IPS-15b (cell line): ENCODE measurements around the gene USP20.
"Not testable (repeated sequence)": the region's sequence is repeated elsewhere in the genome, so short reads cannot be mapped to it uniquely, and the experiment has no call there.

Experiments
- H3K27me3 ChIP-seq: one replicate; pipeline ENCODE4 v1.6.1; 2013; ENCODE audit warnings: low read length; ENCODE audit not compliant: control insufficient read depth, insufficient read depth
- H3K36me3 ChIP-seq: one replicate; pipeline ENCODE4 v1.6.1; 2013; ENCODE audit warnings: low read length; ENCODE audit not compliant: control insufficient read depth, insufficient read depth
- H3K4me1 ChIP-seq: one replicate; pipeline ENCODE4 v1.6.1; 2013; ENCODE audit warnings: mild to moderate bottlenecking, low read length; ENCODE audit not compliant: control insufficient read depth, insufficient read depth
- H3K4me3 ChIP-seq: one replicate; pipeline ENCODE4 v1.5.1; 2013; ENCODE audit warnings: low read depth, low read length
- H3K9ac ChIP-seq: one replicate; pipeline ENCODE4 v1.6.1; 2013; ENCODE audit warnings: low read depth, mild to moderate bottlenecking, low read length
- H3K9me3 ChIP-seq: one replicate; pipeline ENCODE4 v1.6.1; 2013; ENCODE audit warnings: mild to moderate bottlenecking, low read length; ENCODE audit not compliant: control insufficient read depth, insufficient read depth

The USP20 gene

DNA sequence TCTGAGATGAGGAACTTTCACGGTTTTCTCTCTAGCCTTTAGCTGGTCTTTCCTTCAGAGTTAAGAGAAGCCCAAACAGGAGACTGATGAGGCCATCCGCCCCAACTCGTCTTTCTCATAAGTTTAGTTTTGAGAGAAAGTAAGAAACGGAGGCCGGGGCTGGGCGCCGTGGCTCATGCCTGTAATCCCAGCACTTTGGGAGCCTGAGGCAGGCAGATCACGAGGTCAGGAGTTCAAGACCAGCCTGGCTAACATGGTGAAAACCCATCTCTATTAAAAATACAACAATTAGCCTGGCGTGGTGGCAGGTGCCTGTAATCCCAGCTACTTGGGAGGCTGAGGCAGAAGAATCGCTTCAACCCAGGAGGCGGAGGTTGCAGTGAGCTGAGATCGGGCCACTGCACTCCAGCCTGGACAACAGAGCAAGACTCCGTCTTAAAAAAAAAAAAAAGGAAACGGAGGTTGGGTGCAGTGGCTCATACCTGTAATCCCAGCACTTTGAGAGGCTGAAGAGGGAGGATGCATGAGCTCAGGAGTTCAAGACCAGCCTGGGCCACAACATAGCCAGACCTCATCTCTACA, 55.6 kb downstream of the USP20 start:
- not testable (repeated sequence) for H3K4me1 ChIP-seq, H3K9me3 ChIP-seq, H3K9ac ChIP-seq, H3K36me3 ChIP-seq, H3K27me3 ChIP-seq
- H3K4me3 ChIP-seq: peak overlapping the region; percentile 58

DNA sequence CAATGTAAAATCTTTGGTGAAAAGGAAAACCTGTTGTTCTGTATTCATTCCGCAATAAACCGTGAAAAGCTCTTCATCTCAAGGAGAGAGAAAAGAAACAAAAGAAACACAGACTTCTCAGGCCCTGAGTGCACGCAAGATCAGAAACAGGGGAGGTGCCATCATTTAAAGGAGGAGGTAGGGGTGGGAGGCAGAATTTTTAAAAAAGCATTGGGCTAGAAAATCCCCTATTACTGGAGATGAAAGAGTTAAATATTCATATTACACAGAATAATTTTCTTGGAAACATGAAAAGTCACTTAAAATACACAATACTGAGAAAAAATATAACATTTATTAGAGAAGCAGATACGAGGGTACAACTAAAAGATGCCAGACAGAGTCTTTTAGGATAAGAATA, 56.3 kb downstream of the USP20 start:
- Histone ChIP-seq H3K4me1 (peaks cover 4% of the 10 kb centered on the region), H3K9ac (no peak overlapping the region), H3K4me3 (no peak overlapping the region), H3K27me3 (no peaks in the 10 kb centered on the region), H3K36me3 (no peaks in the 10 kb centered on the region), H3K9me3 (no peaks in the 10 kb centered on the region)

GRCh38 chr9:129894120-129894823, 59.0 kb downstream of the USP20 start:
- no peak overlapping the region for H3K4me3 ChIP-seq
- H3K27me3 ChIP-seq: no peaks in the 10 kb centered on the region
- H3K36me3 ChIP-seq: no peaks in the 10 kb centered on the region
- no peak overlapping the region for H3K9ac ChIP-seq
- H3K9me3 ChIP-seq: no peaks in the 10 kb centered on the region
- peaks cover 4% of the 10 kb centered on the region for H3K4me1 ChIP-seq

DNA sequence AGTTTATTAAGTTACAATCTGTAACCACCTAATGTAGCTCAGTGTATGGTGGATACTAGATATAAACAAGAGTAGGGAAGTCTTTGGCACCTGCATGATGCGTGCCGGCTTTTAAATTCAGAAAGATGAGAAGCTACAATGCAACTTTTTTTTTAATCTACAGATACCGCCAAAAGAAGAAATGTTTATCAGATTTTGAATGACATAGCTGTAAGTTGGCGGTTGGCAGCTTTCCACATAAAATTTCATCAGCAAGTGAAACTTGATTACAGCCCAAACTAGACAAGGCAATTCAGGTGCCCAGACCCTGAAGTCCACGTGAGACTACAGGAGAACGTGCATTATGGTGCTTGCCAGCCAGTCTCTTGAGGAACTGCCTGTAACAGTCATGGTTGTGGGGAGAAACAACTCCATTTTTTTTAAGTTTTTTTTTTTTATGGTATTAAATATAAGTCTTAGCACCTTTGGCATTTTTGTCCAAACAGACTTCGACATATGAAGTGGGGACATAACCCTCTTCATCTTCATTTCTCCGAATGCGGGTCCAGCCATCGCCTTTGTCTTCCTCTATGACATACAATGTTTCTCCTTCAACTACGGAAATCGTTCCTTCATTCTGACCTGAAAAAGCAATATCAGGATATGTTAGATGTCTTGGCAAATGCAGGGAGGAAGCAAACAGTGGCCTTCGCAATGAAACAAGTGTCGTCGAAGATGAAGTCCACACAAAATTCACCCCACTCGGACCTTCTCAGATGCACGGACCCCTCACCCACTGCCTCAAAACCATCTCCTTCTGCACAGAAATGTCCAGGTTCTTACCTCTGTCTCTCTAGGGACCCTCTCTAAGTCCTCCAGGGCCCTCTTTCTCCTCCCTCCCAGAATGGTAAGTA, 60.4 kb downstream of the USP20 start:
- no peaks in the 10 kb centered on the region for H3K9me3 ChIP-seq
- H3K36me3 ChIP-seq: peaks cover 4% of the 10 kb centered on the region
- H3K27me3 ChIP-seq: no peaks in the 10 kb centered on the region
- H3K4me3 ChIP-seq: no peak overlapping the region
- no peak overlapping the region for H3K9ac ChIP-seq
- no peaks in the 10 kb centered on the region for H3K4me1 ChIP-seq

- peaks cover 4% of the 10 kb centered on the region for H3K36me3 ChIP-seq
- no peaks in the 10 kb centered on the region for H3K4me1 ChIP-seq
- H3K9ac ChIP-seq: no peak overlapping the region
- H3K9me3 ChIP-seq: no peaks in the 10 kb centered on the region
- H3K27me3 ChIP-seq: no peaks in the 10 kb centered on the region
- H3K4me3 ChIP-seq: no peak overlapping the region
These were observed 62.0 kb downstream of the USP20 start for GRCh38 chr9:129897263-129897662.

GRCh38 chr9:129898185-129898584, 62.9 kb downstream of the USP20 start:
- Histone ChIP-seq H3K4me1 (no peaks in the 10 kb centered on the region), H3K9me3 (no peaks in the 10 kb centered on the region), H3K27me3 (no peaks in the 10 kb centered on the region), H3K4me3 (no peak overlapping the region), H3K9ac (no peak overlapping the region), H3K36me3 (peaks cover 4% of the 10 kb centered on the region)

- Histone ChIP-seq H3K27me3 (no peaks in the 10 kb centered on the region), H3K4me3 (no peak overlapping the region), H3K9ac (no peak overlapping the region), H3K36me3 (peaks cover 4% of the 10 kb centered on the region), H3K4me1 (no peaks in the 10 kb centered on the region), H3K9me3 (no peaks in the 10 kb centered on the region)
These were observed 64.4 kb downstream of the USP20 start for GRCh38 chr9:129899620-129900019.

DNA sequence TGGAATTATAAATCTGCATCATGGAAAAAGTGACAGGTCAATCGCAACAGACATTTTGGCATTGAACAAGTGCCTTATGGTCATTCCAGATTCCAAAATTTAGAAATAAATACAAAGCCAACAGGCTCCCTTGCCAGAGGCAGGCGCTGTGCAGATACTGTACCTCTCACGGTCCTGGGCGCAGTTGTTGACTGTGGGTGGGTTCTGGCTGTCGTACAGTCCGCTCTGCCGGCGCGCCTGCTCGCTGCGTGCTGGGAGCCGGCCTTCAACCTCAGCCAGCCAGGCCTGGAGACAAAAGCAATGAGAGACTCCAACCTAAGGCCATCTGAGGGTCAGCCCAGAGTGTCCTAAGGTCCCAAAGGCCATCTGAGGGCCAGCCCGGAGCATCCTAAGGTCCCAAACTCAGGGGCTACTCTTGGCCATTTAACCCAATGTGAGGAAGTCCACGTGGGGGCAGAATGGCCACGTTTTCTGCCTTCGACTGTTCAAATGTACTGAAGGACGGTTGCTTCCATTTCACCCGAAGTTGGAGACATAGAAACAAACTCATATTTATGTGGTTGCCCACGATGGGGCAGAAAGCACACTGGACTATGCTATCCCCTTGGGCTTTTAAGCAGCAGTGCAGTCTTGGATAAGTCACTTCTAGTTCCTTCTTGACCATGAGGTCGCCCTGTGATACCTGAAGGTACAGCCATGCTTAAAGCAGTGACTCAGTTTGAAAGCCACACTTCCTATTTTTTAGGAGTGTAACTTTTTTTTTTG, 65.2 kb downstream of the USP20 start:
- Histone ChIP-seq H3K4me3 (no peak overlapping the region), H3K9ac (no peak overlapping the region), H3K27me3 (no peaks in the 10 kb centered on the region), H3K36me3 (peaks cover 4% of the 10 kb centered on the region), H3K9me3 (no peaks in the 10 kb centered on the region), H3K4me1 (no peaks in the 10 kb centered on the region)

GRCh38 chr9:129901993-129902739, 66.9 kb downstream of the USP20 start:
- no peaks in the 10 kb centered on the region for H3K27me3 ChIP-seq
- H3K9me3 ChIP-seq: no peaks in the 10 kb centered on the region
- H3K4me1 ChIP-seq: no peaks in the 10 kb centered on the region
- peaks cover 4% of the 10 kb centered on the region for H3K36me3 ChIP-seq
- no peak overlapping the region for H3K4me3 ChIP-seq
- H3K9ac ChIP-seq: no peak overlapping the region

DNA sequence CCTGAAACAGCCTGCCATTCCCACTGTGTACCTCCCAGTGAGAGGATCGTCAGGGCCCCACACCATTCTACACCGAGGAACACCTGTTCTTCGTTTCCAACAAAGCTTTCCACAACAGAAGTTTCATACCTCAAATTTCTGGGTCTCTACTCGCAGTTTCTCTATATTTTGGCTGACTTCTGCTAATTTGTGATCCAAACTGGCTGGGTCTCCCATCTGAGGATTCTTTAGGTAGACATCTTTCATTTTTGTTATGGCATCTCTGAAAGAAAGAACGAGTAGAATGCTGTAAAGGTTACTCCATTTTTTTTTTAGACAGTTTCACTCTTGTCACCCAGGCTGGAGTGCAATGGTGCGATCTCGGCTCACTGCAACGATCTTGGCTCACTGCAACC, 67.5 kb downstream of the USP20 start:
- Histone ChIP-seq H3K27me3 (no peaks in the 10 kb centered on the region), H3K9me3 (no peaks in the 10 kb centered on the region), H3K4me3 (no peak overlapping the region), H3K4me1 (no peaks in the 10 kb centered on the region), H3K9ac (no peak overlapping the region), H3K36me3 (peaks cover 4% of the 10 kb centered on the region)

DNA sequence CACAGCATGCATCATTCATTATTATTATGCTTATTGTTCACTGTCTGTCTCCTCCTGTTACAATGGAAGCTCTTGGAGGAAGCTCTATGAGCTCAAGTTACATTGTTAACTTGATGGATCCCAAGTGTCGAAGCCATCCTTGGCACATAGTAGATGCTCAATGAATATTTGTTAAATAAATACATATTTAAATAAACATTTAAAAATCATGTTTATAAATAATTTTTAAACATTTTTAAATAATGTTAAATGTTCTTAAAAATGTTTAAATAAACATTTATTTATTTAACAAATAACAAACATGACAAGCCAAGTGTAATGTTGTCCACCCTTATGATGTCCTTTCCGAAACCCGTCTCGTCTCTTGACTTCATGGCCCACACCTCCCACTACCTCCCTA, 69.5 kb downstream of the USP20 start:
- Histone ChIP-seq H3K9me3 (no peaks in the 10 kb centered on the region), H3K27me3 (no peaks in the 10 kb centered on the region), H3K4me1 (peaks cover 3% of the 10 kb centered on the region), H3K36me3 (peaks cover 4% of the 10 kb centered on the region), H3K9ac (no peak overlapping the region), H3K4me3 (no peak overlapping the region)
